ENCODE measurements around the gene MAML1. TPM values are rescaled to one million over a fixed set of nuclear protein-coding genes. Genes with fewer than 3 reads are reported as not detected.
"Not testable (repeated sequence)": the region's sequence is repeated elsewhere in the genome, so short reads cannot be mapped to it uniquely, and the experiment has no call there.

MAML1 gene
- total RNA-seq, 1 donor from 2014 or later = 36.2 TPM

DNA sequence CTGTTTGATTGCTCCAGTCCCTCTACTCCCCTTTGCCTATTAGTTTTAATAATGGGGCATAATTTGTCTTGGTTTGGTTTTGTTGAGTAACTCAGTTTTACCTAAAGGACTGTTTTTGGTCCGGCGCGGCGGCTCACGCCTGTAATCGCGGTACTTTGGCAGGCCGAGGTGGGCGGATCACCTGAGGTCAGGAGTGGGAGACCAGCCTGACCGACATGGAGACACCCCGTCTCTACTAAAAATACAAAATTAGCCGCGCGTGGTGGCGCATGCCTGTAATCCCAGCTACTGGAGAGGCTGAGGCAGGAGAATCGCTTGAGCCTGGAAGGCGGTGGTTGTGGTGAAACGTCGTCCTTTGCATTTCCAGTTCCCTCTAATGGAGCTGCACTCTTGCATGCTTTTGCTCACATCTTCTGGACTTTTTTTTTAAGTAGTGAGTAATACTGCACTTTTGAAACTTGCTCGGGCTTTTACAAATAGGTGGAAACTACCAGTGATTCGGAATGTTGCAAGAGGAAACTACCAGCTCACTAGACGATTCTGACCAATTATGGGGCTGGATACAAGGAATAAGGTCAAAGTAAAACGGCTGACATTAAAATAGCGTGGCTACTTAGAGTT is 721 bp upstream of the MAML1 start:
- intact Hi-C loops (cut with micrococcal nuclease) = loop anchor here (1.0 to 10.0 kb wide), 9 partner anchors 30 to 1073 kb away; partner anchors contain the start of genes CANX, HNRNPH1, MGAT1 and MGAT4B

GRCh38 chr5:179732918-179733771 is 523 bp downstream of the MAML1 start:
- intact Hi-C loops (cut with micrococcal nuclease) = loop anchor here (1.0 to 10.0 kb wide), 9 partner anchors 29 to 1072 kb away; partner anchors contain the start of genes CANX, HNRNPH1, MGAT1 and MGAT4B

- intact Hi-C loops (cut with micrococcal nuclease) = loop anchor here (2.0 to 10.0 kb wide), 5 partner anchors 64 to 1071 kb away; partner anchors contain the start of genes MGAT1, MGAT4B and RUFY1
Measured at GRCh38 chr5:179733772-179734126, 1.1 kb downstream of the MAML1 start.

DNA sequence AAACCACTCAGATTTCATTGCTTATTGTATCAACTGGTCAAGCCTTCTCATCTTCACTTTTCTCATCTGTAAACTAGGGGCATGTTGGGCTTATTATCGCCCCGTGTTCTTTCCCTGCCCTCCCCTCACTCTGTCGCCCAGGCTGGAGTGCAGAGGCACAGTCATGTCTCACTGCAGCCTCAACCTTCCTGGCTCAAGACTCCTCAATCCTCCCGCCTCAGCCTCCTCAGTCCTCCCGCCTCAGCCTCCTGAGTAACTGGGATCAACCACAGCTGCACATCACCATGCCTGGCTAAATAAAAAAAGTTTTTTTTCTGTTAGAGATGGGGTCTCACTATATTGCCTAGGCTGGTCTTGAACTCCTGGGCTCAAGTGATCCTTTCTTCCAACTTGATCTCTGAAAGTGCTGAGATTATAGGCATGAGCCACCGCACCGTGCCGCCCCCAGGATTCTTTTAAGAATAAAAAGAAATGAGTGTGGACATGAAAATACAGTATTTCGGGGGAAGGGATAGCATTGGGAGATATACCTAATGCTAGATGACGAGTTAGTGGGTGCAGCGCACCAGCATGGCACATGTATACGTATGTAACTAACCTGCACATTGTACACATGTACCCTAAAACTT is 2.0 kb downstream of the MAML1 start:
- intact Hi-C loops (cut with micrococcal nuclease) = loop anchor here (5.0 to 10.0 kb wide), 2 partner anchors 63 to 1070 kb away; partner anchors contain the start of gene MGAT1

- intact Hi-C loops (cut with micrococcal nuclease) = loop anchor here (10.0 kb wide), 1 partner anchor 1066 kb away; the partner anchor contains the start of gene MGAT1
Measured at GRCh38 chr5:179738742-179739141, 6.1 kb downstream of the MAML1 start.

GRCh38 chr5:179744106-179744505 is 11.5 kb downstream of the MAML1 start:
- intact Hi-C loops (cut with micrococcal nuclease) = not testable (repeated sequence)

DNA sequence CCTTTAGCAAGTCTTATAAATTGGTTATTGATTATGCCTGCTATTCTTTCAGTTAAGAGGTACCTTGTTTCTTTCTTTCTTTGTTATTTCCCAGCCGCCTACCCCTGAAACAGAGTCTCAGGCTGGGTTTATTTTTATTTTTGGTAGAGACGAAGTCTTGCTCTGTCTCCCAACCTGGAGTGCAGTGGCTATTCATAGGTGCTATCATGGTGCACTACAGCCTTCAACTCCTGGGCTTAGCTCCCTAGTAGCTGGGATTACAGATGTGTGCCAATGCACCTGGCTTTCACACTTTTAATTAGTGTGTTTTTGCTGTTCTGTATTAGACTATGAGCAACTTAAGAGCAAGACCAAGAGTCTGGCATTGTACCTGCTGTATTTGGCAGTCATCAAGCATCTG is 14.2 kb downstream of the MAML1 start:
- intact Hi-C loops (cut with micrococcal nuclease) = no loop called here

DNA sequence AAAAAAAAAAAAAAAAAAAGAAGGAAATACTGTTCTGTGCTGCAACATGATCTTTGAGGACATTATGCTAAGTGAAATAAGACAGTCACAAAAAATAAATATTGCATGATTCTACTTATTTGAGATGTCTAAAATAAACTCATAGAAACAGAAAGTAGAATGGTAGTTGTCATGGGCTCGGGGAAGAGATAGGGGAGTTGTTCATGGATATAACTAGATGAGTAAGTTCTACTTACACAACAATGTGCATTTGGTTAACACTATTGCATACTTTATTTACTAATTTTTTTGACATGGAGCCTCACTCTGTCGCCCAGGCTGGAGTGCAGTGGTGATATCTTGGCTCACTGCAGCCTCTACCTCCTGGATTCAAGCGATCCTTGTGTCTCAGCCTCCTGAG is 15.2 kb downstream of the MAML1 start:
- intact Hi-C loops (cut with micrococcal nuclease) = no loop called here

GRCh38 chr5:179749857-179750508 is 17.4 kb downstream of the MAML1 start:
- intact Hi-C loops (cut with micrococcal nuclease) = no loop called here

DNA sequence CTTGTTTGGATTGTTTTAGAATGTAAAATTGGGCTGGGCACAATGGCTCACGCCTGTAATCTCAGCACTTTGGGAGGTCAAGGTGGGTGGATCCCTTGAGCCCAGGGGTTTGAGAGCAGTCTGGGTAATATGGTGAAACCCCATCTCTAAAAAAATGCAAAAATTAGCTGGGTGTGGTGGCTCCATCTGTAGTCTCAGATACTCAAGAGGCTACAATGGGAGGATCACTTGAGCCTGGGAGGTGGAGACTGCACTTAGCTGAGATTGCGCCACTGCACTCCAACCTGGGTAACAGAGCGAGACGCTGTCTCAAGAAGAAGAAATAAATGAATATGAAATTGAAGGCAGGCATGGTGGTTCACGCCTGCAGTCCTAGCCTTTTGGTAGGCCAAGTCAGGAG is 21.3 kb downstream of the MAML1 start:
- intact Hi-C loops (cut with micrococcal nuclease) = no loop called here

DNA sequence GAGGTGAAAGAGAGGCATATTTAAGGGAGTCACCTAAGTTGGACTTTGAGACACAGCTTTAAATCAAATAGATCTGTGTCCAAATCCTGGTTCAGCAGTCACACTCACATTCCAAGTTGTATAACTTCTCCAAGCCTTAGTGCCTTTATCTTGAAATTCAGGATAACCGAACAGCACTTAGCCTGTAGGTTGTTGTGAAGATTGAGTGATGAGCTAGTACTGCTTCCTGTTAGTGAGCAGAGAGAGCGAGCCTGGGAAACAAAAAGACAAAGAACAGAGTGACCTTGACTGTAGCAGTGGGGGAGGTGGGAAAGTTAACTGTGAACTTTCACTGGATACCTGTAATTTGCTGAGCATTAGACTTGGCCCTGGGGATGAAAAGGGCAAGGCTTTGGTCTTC is 22.4 kb downstream of the MAML1 start:
- intact Hi-C loops (cut with micrococcal nuclease) = no loop called here

- intact Hi-C loops (cut with micrococcal nuclease) = no loop called here
Measured at GRCh38 chr5:179758955-179759354, 26.3 kb downstream of the MAML1 start.

- intact Hi-C loops (cut with micrococcal nuclease) = loop anchor here (5.0 kb wide), 1 partner anchor 147 kb away; the partner anchor contains the start of gene TBC1D9B
Measured at GRCh38 chr5:179759581-179760551, 27.2 kb downstream of the MAML1 start.

GRCh38 chr5:179762079-179762780 is 29.6 kb downstream of the MAML1 start:
- intact Hi-C loops (cut with micrococcal nuclease) = loop anchor here (1.0 to 5.0 kb wide), 2 partner anchors 30 to 145 kb away; partner anchors contain the start of genes MAML1 and TBC1D9B

- intact Hi-C loops (cut with micrococcal nuclease) = loop anchor here (1.0 to 5.0 kb wide), 4 partner anchors 30 to 145 kb away; partner anchors contain the start of genes MAML1, MRNIP and TBC1D9B
Measured at GRCh38 chr5:179762781-179763176, 30.2 kb downstream of the MAML1 start.

GRCh38 chr5:179763215-179763945 is 30.8 kb downstream of the MAML1 start:
- intact Hi-C loops (cut with micrococcal nuclease) = loop anchor here (1.0 to 5.0 kb wide), 3 partner anchors 33 to 144 kb away; partner anchors contain the start of genes MRNIP and TBC1D9B

DNA sequence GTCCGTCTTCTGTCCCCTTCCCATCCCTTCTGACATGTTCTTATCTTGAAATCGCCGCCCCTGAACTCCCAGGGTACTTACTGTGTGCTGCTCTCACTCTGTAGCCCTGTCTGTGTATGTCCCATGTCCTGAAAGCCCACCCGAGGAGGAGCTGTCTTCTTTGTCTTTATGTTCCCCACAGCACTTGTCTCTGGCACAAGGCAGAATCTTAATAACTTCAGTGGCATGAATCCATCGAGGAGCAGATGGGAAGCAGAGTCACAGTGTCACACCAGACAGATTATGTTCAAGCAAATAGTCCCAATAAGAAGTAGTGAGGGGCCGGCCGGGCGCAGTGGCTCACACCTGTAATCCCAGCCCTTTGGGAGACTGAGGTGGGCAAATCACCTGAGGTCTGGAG is 31.4 kb downstream of the MAML1 start:
- intact Hi-C loops (cut with micrococcal nuclease) = loop anchor here (5.0 kb wide), 1 partner anchor 143 kb away; the partner anchor contains the start of gene TBC1D9B

DNA sequence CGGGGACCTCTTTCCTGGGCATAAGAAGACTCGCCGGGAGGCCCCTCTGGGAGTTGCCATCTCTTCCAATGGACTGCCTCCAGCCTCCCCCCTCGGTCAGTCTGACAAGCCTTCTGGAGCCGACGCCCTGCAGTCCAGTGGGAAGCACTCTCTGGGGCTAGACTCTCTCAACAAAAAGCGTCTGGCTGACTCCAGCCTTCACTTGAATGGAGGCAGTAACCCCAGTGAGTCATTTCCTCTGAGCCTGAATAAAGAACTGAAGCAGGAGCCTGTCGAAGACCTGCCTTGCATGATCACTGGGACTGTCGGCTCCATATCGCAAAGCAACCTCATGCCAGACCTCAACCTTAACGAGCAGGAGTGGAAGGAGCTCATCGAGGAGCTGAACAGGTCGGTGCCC is 32.8 kb downstream of the MAML1 start:
- intact Hi-C loops (cut with micrococcal nuclease) = no loop called here
